GM08714 (cell line): ENCODE measurements around the gene AKT3.
"Not testable (repeated sequence)": the region's sequence is repeated elsewhere in the genome, so short reads cannot be mapped to it uniquely, and the experiment has no call there.

ENCODE experiments used
- H3K4me3 ChIP-seq: fragments of 200-500 bp; sonication (Bioruptor generic); 2 replicates; pipeline ENCODE4 v1.5.1; 2014; ENCODE audit warnings: mild to moderate bottlenecking, low read length, inconsistent platforms
- ZNF274 ChIP-seq: IDR thresholded peaks from 2 replicates; pipeline ENCODE4 v1.6.1; 2012; ENCODE audit warnings: mild to moderate bottlenecking, low read depth, low read length

AKT3 gene

DNA sequence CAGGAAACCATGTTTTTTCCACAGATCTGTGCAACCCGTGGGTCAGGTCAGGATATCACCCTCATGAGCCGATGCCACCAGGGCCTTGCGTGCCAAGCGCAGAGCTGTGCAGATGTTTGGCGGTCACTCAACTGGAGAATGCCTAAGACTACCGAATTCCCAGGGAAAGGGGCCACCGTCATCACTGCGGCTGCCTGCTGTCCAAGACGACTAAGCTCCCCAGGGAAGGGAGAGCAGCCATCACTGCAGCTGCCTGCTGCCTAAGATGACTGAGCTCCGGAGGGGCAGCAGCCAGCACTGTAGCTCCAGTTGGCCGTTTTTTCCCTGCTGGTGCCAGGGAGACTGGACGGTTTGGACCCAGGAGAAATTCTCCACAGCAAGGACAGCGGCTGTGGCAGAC lies 31.1 kb downstream of the AKT3 start:
- TF ChIP-seq ZNF274, result no peak
- H3K4me3 ChIP-seq, result no peak overlapping the region

DNA sequence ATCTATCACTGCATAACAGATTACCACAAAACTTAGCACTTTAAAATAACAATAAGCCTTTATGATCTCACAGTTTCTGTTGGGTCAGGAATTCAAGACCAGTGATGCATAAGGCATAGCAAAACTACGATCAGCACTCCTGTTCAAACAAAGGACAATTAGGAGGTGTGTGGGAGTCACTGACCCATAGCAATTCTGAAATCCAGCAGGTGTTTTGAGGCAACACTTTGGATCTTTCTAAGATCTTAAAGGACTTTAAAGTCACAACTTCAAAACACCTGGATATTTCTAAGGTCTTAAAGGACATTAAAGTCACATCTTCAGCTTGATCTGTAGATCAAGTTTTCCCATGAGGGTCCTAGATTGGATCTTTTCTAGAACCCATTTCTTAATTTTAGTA lies 35.3 kb downstream of the AKT3 start:
- no peak for TF ChIP-seq ZNF274
- no peak overlapping the region for H3K4me3 ChIP-seq

DNA sequence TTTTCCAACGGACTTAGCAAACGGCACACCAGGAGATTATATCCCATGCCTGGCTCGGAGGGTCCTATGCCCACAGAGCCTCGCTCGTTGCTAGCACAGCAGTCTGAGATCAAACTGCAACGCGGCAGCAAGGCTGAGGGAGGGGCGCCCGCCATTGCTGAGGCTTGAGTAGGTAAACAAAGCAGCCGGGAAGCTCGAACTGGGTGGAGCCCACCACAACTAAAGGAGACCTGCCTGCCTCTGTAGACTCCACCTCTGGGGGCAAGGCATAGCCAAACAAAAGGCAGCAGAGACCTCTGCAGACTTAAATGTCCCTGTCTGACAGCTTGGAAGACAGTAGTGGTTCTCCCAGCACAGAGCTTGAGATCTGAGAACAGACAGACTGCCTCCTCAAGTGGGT lies 42.7 kb downstream of the AKT3 start:
- H3K4me3 ChIP-seq, result not testable (repeated sequence)

DNA sequence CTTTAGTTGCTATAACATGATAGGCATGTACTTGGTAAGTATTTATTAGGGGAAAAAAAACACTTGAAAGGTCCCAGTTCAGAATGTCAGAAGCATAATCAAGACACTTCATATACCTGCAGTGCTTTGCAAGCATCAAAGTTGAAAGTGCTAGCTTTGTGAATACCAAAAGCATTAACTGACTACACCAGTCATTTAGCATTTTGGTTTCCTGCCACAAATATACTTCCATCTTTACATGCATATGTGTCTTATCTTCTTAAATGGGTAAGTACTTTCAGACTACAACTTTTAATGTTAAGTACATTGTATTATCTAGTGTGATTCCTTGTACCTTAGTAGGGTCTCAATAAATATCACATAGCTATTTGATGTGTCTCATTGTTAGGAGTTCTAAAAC lies 43.7 kb downstream of the AKT3 start:
- no peak overlapping the region for H3K4me3 ChIP-seq
- TF ChIP-seq ZNF274, result no peak

DNA sequence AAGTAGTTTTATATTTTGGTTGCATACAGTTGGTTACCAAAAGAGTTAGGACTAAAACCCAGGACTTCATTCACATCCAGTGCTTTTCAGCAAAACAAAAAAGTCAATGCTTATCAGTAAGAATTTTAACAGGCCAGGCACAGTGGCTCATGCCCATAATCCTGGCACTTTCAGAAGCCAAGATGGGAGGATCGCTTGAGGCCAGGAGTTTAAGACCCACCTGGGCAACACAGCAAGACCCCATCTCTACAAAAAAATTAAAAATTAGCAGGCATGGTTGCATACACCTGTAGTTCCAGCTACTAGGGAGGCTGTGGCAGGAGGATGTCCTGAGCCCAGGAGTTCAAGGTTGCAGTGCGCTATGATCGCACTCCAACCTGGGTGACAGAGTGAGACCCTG lies 47.3 kb downstream of the AKT3 start:
- no peak for TF ChIP-seq ZNF274
- H3K4me3 ChIP-seq, result no peak overlapping the region

DNA sequence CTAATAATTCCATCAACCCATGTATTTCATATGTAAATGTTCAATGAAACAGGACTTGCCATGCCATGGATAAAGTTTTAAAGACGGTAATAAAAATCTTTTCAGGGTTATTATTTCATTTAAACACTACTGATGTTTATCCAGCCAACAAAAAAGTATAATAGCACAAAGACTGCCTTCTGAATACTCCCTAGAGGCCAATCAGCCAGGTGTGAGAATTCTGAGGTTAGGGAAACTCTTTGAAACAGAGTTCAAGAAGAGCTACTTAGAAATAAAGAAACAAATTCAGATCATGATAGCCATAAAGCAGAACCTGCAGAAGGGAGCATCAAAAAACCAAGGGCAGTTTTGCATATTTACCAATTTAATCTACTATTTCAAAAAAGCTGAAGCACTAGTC lies 48.7 kb downstream of the AKT3 start:
- no peak overlapping the region for H3K4me3 ChIP-seq
- no peak for TF ChIP-seq ZNF274

DNA sequence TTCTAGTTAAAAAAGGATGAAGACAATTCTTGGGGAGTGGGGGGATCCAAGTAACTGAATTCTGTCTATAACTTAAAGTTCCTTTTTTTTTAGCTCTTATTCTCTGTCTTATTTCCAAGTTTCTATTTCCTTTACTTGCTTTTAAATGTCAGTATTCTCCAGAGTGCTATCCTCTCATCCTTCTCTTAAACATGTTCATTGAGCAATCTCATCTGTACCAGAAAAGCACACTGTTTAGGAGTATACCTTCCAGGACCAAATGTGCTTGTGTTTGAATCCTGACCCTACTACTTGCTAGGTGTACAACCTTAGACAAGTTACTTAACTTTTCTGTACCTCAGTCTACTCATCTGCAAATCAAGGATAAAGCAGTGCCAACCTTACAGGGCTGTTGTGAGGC lies 50.1 kb downstream of the AKT3 start:
- H3K4me3 ChIP-seq, result no peak overlapping the region
- TF ChIP-seq ZNF274, result no peak

DNA sequence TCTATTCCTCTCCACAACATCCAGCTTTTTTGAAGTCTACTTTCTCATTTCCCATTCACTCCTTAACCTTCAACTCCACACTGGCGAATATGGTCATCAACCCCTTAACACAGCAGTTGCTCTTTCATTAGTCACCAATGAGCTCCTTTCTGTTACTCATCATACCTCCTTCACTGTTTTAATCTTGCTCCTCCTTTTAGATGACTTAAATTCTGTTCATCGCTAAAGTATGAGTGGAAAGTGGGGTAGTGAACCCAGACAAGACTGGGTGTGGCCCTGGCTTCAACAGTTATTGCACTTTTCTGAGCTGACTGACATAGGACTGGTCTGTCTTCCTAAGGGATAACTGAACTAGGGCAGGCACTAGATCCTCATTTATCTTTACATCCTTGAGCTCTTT lies 51.3 kb downstream of the AKT3 start:
- no peak for TF ChIP-seq ZNF274
- H3K4me3 ChIP-seq, result no peak overlapping the region

DNA sequence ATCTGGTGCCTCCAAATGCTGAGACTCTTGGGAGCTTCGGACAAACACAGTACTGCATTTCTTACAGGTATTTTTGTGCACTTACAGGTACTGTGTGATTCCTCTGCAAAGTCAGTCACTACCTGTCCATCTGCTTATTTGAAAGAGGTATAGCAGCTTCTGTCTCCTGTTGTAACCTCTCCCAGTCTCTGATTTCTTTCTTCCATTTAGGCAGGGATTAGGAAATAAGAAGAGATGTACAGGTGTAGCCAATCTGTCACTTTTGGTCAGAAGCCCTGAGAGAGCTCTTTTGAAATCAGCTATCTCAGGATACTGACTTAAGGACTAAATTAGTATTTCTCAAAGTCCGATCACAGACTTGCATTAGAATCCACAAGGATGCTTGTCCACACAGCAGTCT lies 54.0 kb downstream of the AKT3 start:
- no peak overlapping the region for H3K4me3 ChIP-seq
- TF ChIP-seq ZNF274, result no peak

DNA sequence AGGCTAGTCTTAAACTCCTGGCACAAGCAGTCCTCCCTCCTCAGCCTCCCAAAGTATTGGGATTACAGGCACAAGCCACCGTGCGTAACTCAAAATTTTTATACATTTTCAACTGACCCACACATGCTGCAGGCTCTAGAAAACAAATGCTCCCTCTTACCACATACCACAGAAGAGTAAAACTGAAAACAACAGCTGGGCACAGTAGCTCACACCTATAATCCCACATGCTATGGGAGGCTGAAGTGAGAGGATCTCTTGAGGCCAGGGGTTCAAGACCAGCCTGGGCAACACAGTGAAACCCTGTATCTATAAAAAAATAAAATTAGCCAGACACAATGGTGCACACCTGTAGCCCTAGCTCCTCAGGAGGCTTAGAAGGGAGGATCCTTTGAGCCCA lies 56.7 kb downstream of the AKT3 start:
- no peak for TF ChIP-seq ZNF274
- H3K4me3 ChIP-seq, result no peak overlapping the region

DNA sequence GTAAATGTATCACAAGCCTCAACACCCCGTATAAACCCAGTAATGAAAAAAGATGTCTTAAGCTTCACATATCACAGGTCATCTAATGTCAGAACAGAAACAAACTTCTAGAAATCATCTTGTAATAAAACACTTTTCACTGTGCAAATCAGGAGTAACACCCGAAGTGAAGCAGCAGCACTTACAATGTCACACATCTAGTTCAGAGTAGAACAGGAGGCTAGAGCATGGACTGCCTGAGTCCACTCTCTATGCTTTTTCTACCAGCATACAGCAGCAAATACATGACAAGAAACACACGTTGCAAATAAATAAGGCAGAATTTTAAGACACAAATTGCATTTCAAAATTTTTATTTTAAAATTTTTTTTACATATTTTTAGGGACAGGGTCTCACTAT lies 57.2 kb downstream of the AKT3 start:
- no peak overlapping the region for H3K4me3 ChIP-seq
- TF ChIP-seq ZNF274, result no peak

DNA sequence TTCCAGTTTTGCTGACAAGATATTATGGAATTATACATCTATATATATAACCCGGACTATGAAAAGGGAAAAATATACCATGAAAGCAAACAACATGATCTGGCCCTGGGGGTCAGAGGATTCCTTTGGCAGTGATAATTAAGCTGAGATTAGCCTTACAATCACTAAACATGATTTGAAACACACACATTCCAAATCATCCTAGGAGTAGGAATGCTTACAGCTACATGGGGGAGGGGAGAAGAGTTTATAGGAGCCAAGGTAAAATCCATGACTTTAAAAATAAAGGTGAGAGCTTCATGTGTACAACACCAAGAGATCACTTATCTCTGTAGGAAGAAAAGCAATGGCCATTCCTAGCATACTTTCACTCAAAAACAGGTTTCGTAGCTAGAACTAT lies 57.6 kb downstream of the AKT3 start:
- no peak for TF ChIP-seq ZNF274
- no peak overlapping the region for H3K4me3 ChIP-seq

DNA sequence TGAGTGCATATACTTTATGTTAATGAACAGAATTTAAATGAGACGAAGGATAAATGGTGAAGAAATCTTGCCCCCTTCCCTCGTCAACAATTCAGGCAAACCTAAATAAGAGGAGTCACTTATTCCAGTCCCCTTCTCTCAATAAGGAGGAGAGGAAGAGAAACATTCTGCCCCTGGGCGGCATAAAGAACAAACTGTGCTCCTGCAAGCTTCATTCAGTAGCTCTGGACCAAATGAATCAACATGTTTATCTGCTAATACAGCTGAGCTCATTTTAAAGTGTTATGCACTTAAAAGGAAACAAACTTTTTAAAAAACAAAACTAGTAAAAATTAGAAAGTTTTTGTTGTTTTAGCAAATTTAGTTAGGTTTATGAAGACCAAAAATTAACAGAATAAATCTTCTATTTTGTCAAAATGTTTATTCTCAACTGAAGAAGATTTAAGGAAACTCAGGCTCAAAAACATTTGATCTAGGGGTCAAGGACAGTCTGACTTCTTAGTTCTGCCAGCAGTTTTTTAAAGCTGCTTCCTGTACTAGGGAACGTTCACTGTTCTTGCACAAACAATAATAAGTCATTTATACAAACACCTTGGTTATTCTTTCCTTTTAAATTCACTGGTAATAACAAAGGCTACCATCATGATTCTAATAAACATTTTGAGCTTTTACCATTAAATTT lies 58.3 kb downstream of the AKT3 start:
- H3K4me3 ChIP-seq, result no peak overlapping the region
- no peak for TF ChIP-seq ZNF274

DNA sequence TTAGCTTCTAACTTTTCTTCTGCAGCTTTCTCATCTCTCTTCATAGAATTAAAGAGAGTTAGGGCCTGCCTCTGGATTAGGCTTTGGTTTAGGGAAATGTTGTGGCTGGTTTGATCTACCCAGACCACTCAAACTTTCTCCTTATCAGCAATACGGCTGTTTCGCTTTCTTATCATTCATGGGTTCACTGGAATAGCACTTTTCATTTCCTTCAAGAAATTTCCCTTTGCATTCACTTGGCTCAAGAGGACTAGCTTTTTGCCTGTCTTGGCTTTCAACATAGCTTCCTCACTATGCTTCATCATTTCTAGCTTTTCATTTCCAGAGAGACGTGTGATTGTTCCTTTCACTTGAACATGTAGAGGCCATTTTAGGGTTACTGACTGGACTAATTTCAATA lies 59.6 kb downstream of the AKT3 start:
- H3K4me3 ChIP-seq, result no peak overlapping the region
- no peak for TF ChIP-seq ZNF274

DNA sequence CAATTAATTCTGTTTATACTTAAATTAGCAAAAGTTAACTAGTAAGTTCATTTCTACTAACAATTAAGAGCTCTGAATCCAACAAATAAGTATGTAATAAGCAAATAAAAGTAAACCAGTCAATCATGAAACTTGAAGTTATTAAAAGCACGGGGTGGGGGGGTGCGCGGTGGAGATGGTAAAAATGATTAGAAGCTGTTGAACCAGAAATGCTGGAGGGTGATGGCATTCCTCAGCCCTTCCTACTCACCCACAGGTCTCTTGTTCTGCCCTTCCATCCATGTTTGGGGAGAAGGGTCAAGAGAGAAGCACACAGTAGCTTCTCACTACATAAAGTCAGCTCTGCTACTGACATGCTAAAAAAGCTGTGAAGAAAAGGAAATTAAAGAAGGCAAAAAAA lies 63.5 kb downstream of the AKT3 start:
- no peak for TF ChIP-seq ZNF274
- no peak overlapping the region for H3K4me3 ChIP-seq

DNA sequence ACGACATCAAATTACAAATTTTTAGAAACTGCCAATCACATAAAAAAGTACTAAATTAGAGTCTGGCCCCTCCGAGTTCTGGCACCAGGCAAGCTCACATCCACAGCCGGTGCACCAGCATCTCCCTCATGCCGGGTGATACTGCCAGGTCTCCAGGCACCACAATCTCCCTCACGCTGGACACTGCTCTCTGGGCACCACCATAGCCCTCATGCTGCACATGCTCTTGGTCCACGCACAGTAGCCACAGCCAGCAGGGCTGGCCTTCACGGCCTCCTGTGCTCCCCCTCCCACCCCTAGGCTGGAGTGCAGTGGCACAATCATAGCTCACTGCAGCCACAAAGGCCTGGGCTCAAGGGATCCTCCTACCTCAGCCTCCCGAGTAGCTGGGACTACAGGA lies 65.5 kb downstream of the AKT3 start:
- H3K4me3 ChIP-seq, result no peak overlapping the region
- TF ChIP-seq ZNF274, result no peak
